GM19438 (cell line): ENCODE results near the gene GPR107.

Experiments used
- ATAC-seq: cut with Tn5 transposase; IDR thresholded peaks from one replicate; pipeline ENCODE4 v1.9.1; 2021; ENCODE audit warnings: low read depth; ENCODE audit not compliant: unreplicated experiment

Gene GPR107

GRCh38 chr9:130027533-130028365 lies 26.0 kb upstream of the GPR107 start:
- no peak for ATAC-seq

GRCh38 chr9:130028493-130029222 lies 25.0 kb upstream of the GPR107 start:
- no peak for ATAC-seq

GRCh38 chr9:130029223-130029973 lies 24.3 kb upstream of the GPR107 start:
- ATAC-seq: no peak

GRCh38 chr9:130030651-130031127 lies 23.0 kb upstream of the GPR107 start:
- ATAC-seq: no peak

- no peak for ATAC-seq
These were observed 19.1 kb upstream of the GPR107 start for GRCh38 chr9:130034570-130034969.

GRCh38 chr9:130036099-130036498 lies 17.6 kb upstream of the GPR107 start:
- no peak for ATAC-seq

GRCh38 chr9:130039528-130040147 lies 14.1 kb upstream of the GPR107 start:
- ATAC-seq: no peak

- ATAC-seq: no peak
These were observed 12.6 kb upstream of the GPR107 start for GRCh38 chr9:130040984-130041647.

- ATAC-seq: no peak
These were observed 11.9 kb upstream of the GPR107 start for GRCh38 chr9:130041648-130042405.

GRCh38 chr9:130042406-130042884 lies 11.3 kb upstream of the GPR107 start:
- no peak for ATAC-seq

- ATAC-seq: peak; percentile 39
These were observed 10.6 kb upstream of the GPR107 start, which contains the start of gene FNBP1 for GRCh38 chr9:130042885-130043653. TSS of gene FNBP1 (minus strand) at chr9:130043189. CDS start at chr9:130042975, 214 bp downstream.

- no peak for ATAC-seq
These were observed 9.8 kb upstream of the GPR107 start for GRCh38 chr9:130043654-130044623.

- no peak for ATAC-seq
These were observed 7.8 kb upstream of the GPR107 start for GRCh38 chr9:130045725-130046450.

- ATAC-seq: no peak
These were observed 4.1 kb upstream of the GPR107 start for GRCh38 chr9:130049431-130050210.

GRCh38 chr9:130050462-130050861 lies 3.2 kb upstream of the GPR107 start:
- no peak for ATAC-seq

- no peak for ATAC-seq
These were observed 1.9 kb upstream of the GPR107 start for GRCh38 chr9:130051855-130052254.
